GM12801 (cell line): ENCODE measurements around the gene ZFYVE28.

ENCODE experiments used
- TF ChIP-seq, protein P1 (sequence below): IDR thresholded peaks from one replicate; pipeline ENCODE4 v1.5.1; 2011; ENCODE audit warnings: control low read depth; ENCODE audit not compliant: insufficient read length; ENCODE audit errors: extremely low read depth

ZFYVE28 gene

DNA sequence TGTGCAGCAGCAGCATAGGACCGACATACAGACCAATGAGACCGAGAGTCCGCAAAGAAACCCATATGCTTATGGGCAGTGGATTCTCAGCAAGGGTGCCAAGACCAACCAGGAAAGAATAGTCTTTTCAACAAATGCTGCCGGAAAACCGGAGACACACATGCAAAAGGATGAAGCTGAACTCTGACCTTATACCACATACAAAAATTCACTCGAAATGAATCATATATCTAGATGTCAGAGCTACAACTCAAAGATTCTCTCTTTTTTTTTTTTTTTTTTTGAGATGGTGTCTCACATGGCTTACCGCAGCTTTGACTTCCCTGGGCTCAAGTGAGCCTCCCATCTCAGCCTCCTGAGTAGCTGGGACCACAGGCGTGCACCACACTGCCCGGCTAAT is 140.5 kb downstream of the ZFYVE28 start:
- TF ChIP-seq, protein P1, sequence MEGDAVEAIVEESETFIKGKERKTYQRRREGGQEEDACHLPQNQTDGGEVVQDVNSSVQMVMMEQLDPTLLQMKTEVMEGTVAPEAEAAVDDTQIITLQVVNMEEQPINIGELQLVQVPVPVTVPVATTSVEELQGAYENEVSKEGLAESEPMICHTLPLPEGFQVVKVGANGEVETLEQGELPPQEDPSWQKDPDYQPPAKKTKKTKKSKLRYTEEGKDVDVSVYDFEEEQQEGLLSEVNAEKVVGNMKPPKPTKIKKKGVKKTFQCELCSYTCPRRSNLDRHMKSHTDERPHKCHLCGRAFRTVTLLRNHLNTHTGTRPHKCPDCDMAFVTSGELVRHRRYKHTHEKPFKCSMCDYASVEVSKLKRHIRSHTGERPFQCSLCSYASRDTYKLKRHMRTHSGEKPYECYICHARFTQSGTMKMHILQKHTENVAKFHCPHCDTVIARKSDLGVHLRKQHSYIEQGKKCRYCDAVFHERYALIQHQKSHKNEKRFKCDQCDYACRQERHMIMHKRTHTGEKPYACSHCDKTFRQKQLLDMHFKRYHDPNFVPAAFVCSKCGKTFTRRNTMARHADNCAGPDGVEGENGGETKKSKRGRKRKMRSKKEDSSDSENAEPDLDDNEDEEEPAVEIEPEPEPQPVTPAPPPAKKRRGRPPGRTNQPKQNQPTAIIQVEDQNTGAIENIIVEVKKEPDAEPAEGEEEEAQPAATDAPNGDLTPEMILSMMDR = no peak

DNA sequence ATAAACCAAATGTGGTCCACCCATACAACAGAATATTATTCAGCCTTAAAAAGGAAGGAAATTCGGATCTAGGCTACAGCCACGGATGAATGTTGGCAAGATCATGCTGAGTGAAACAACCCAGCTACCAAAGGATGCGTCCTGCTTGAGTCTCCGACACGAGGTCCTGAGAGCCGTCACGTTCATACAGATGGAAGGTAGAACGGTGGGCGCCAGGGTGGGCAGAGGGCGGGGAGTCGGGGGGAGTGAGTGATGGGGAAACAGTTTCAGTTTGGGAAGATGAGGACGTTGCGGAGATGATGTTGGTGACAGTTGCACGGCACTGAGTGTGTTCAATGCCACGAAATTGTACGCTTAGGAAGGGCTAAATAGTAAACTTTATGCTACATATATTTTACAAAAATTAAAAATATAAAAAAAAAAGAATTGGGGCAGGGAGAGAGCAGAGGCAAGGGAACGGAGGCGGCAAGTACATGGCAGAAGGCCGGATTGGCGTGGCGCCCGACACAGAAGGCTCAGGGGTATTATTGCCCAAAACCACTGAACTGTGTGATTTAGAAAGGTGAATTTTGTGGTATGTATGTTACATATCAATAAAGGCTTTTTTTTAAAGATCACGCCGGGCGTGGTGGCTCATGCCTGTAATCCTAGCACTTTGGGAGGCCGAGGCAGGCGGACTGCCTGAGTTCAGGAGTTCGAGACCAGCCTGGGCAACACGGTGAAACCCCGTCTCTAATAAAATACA is 141.7 kb downstream of the ZFYVE28 start:
- TF ChIP-seq, protein P1 = no peak

DNA sequence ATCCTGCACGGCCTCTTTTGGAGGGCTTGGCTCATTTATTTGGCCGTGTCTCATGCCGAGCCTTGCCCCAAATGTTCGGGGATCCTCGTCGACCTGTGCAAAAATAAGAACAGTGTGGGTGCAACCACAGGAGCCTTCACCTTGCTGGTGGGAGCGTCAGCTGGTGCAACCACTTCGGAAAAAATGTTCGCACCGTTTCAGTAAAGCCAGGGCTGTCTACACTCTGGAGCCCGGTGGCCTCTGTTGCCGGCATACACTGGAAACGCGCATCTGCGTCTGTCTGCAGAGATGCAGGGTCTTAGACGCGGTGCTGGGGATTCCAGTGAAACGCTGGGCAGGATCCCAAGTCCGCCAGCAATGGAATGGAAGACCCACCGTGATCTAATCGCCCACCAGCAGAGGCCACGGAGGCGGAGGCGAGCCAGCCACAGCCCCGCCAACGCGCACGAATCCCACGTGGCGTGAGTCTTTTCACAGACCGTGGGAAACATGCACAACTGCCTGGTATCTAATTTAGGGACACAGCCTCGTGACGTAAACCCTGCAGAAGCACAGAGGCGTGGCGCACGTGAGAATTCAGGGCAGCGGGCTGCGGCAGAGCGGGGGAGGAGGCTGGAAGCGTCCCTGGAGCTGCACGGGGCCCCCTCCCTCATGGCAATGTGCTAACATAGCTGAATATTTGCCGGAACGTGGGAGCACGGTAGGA is 142.7 kb downstream of the ZFYVE28 start:
- TF ChIP-seq, protein P1 = no peak

DNA sequence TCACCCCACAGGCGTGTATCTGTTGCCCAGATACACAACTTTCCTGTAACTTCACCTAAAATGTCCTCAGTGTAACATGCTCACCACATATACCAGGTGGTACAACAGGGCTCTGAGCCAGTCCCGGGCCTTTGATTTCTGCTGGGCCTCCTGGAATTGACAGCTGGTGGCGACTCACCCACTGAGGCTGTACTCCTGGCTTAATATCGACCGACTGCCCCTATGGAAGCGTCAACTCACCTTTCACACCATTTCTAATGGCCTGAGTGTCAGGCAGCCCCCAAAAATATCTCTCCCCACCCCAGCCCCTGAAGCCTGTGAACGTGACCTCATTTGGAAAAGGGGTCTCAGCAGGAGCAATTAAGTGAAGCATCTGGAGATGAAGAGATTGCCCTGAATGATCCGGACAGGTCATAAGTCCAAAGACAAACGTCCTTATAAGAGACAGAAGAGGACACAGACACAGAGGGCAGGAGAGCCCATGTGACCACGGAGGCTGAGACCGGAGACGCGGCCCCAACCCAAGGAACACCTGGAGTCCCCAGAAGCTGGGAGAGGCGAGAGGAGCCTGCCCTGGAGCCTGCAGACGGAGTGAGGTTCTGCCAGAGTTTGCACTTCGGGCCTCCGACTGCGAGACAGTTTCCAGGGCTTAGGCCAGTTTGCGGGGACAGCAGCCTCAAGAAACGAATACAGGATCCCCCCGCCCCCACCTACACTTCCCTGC is 144.0 kb downstream of the ZFYVE28 start:
- TF ChIP-seq, protein P1 = no peak

DNA sequence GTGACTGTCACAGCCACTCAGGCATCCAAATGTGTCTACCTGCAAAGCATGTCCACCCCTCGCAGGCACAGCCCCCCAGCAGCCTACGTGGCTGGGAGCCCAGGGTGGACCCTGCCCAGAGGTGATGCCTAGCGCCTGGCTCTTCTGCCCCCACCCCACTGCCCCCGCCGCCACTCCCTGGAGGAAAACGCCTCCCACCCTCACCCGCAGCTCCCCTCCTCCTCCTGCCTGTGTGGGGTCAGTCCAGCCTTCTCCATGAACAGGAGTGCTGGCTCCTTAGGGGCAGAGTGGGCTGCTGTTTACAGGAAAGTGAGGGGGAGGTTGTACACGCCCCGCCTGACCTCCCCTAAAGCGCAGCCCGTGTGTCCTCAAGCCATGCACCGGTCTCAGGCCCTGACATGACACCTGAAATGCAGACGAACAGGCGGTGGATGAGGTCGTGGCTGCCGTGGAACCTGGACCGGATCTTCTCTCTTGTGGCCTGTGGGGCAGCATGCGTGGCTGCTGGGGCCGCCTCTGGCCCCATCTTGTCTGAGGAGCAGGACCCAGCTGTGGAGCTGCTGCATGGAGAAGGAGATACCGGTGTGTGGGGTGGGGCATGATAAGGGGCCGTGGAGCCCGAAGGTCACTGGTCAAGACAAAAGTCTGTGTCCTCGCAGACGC is 144.7 kb downstream of the ZFYVE28 start:
- TF ChIP-seq, protein P1 = no peak

DNA sequence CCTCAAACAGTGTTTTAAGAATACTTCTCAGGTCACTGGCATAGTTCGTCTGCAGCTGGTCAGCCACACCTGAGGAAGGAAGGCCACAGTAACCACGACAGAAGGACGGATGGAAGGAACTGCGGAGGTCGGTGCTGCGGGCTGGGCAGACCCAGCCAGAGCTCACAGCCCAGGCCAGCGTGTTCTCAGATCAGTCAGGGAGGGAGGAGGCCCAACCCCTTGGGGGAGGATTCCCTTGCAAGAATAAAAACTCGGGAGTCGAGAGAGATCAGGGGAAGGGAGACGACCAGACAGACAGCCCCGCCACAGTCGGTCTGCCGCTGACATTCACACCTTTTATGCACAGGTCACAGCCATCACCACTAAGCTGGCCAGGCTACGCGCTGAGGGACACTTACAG is 145.2 kb downstream of the ZFYVE28 start:
- TF ChIP-seq, protein P1 = no peak

DNA sequence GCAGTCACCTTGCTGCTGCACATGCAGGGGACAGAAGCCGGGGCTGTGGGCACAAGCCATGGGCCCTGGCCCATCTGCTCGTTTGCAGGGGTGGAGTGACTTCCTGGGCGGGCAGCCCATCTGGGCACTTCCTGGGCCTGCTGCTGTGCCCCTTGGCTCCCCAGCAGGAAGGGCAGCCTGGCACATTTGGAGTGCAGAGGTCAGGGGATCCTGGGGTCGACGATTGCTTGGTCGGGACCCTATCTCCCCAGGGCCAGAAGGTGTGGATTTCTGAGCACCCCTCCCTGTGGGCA is 145.7 kb downstream of the ZFYVE28 start:
- TF ChIP-seq, protein P1 = no peak
